Activated CD4-positive, CD25-positive, alpha-beta regulatory T cell treated with anti-CD3 and anti-CD28 coated beads, Interleukin-2, amount 50 U/mL, for 24 hours (primary cell): ENCODE data around the gene TMEM175.
"Not testable (repeated sequence)": the region's sequence is repeated elsewhere in the genome, so short reads cannot be mapped to it uniquely, and the experiment has no call there.

Experiments used
- ATAC-seq, 2 donors: fragments of 150-1000 bp; cut with Tn5 transposase; one replicate each; pipeline ENCODE4 v1.10.0; 2021; ENCODE audit warnings: mild to moderate bottlenecking in 1 of 2, moderate library complexity in 1 of 2

Gene TMEM175

DNA sequence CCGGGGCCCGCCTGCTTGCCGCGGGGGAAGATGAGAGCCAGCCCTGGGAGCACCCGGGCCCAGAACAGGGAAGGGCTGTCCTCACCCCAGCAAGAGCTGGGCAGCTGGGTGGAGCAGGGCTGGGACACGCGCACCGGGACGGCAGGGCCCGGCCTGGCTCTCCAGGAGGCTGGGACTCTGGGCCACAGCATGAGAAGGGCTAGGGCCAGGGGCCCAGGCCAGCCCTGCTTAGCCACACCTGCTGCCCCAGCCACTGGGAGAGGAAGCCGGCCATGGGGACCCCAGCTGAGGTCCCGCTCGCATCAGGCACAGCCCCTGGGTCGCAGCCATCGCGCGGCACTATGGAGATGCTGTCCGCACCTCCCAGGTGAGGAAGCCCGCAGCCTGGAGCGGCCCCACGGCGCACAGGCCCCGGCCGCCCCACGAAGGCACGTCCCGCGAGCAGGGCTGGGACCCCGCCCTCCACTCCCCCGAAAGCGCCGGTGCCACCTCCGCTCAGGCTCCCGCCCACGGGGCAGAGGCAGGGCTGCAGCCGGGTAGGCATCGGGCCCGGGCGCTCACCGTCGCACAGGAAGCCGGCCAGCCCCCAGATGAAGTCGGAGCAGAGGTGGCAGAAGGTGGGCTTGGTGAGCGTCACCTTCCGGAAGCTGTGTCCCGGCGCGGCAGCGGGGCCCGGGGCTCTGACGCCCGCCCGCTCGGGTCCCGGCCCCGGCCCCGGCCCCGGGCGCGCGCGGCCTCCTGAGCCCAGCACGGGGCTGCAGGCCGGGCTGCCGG, 40.6 kb downstream of the TMEM175 start:
- peak; percentile 51 to 57 for ATAC-seq

DNA sequence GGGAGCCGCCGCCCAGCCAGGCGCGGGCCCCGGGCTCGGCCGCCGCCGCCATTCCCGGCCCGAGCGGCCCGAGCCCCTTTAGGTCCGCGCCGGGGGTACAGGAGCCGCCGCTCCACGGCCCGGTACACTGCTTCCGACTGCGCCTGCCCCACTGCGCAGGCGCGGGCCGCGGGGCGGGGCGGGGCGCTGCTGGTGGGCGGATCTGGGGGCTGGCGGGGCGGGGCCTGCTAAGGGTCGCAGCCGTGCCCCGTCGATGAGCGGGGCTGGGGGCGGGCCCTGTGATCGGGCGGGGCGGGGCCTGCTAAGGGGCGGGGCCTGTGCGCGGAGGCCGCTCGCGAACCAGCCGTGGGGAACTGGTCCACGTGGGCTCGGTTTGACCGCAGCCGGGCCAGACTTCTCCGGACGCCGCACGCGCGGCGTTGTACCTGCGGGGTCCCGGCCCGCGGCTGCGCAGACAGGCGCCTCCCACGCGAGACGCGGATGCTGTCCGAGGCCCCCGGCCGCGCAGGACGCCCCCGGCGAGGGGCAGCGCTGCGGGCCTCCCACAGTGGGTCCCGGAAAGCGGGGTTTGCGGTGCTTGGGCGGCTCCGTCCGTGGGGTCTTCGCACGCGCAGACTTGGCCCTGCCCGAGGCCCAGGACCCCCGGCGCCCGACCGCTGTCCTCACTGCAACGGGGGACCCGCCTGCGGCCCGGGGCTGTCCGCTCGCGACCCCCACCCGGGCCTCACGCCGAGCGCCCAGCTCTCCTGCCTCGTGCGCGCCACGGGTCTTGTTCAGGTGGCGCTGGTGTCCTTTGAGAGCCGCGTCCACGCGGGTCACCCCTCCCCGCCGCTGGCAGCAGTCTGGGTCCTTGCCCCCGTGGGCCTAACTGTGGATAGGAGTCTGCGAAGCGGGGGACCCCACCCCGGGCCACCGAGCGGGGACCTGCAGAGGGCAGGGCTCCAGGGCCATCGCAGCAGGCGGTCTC, 41.5 kb downstream of the TMEM175 start, which contains the start of gene DGKQ:
DGKQ (minus strand) TSS at position 139 of the 967 bp plus-strand sequence; CDS start at position 52, 87 bp downstream.
- peak; percentile 90 to 94 for ATAC-seq

DNA sequence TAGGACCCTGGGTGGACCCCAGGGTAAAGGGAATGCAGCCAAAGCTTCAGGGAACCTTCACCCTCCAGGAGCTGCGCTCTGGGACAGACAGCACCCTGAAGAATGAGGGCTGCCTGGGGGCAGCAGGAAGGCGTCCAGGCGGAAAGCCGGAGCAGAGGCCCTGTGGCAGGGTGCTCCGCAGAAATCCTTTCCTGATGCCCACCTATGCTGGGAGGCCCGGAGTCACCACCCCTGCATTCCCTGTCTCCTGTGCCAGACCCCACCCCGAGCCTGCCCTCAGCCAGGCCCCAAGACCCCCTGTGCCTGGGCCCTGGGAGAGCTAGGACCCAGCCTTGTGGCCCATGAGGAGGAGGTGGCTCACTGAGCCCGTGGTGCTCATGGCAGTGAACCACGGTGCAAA, 42.4 kb downstream of the TMEM175 start:
- no peak for ATAC-seq

DNA sequence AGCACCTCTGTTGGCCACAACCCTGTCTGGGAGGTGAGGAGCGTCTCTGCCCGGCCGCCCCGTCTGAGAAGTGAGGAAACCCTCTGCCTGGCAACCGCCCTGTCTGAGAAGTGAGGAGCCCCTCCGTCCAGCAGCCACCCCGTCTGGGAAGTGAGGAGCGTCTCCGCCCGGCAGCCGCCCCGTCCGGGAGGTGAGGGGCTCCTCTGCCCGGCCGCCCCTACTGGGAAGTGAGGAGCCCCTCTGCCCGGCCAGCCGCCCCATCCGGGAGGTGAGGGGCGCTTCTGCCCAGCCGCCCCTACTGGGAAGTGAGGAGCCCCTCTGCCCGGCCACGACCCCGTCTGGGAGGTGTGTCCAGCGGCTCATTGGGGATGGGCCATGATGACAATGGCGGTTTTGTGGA, 43.8 kb downstream of the TMEM175 start:
- ATAC-seq = not testable (repeated sequence)

DNA sequence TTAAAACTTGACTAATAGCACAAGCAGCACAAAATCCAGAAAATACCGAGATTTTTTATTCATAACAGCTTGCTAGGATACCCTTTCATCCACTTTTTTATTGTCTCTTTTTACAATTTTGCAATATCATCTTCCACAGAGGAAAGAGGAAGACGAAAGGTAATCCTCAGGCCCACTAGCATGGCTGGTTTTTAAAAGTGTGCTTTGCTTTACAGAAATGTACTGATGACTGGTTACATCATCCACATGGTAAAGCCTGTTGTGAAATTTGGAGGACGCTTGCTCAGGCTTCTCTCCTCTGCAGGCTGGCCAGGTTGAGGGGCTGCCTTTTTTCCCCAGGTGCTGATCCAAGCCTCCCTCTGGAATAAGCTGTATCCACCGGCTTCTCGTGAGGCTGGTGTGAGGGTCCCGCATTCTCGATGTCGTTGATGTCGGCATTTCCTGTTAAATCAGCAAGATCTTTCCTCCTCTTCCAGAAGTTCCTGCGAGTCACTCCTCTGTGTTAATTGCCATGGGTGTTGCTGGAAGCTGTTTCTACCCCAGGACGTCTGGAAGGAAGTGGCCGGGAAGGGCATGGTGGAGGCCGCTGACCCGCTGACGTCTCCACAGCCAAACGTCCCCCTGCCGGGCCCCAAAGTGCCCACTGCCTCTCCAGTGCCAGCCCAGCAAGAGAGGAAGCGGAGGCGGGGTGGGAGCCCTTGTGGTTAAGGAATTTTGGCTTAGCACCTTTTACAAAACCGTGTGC, 46.9 kb downstream of the TMEM175 start:
- no peak for ATAC-seq

DNA sequence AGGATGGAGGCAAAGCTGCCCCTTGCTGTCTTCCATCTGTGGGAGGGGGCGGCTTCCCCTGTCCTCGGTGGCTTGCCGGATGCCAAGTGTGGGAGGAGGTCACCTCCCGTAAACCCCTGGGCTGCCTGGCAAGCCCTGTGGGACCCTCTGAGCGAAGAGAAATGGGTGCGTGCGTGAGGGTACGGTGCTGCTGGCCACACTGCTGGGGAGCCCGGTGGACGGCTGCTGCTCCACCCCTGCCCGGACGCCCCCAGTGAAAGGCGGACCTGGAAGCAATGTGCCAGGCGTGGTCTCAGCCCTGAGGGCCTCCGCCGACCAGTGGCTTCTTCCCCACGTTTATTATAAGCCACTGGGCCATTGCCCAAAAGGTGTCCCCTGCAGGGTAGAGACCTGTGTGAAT, 50.0 kb downstream of the TMEM175 start:
- ATAC-seq = no peak

DNA sequence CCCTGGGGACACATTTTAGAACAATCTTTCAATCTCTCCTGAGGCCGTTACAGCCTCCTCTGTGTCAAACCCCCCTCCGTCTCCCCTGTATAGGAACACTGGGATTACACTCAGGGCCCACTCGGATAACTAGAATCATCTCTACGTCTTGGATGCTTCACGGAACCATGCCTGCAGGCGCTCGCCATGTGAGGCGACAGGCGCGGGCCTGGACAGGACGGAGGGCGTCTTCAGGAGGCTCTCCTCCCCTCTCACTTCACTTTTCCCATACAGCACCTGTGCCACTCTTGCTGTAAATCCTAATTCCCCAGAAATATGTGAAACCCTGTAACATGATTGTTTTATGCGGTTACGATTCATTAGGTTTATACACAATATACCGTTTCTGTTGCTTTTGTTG, 50.6 kb downstream of the TMEM175 start:
- ATAC-seq = no peak

DNA sequence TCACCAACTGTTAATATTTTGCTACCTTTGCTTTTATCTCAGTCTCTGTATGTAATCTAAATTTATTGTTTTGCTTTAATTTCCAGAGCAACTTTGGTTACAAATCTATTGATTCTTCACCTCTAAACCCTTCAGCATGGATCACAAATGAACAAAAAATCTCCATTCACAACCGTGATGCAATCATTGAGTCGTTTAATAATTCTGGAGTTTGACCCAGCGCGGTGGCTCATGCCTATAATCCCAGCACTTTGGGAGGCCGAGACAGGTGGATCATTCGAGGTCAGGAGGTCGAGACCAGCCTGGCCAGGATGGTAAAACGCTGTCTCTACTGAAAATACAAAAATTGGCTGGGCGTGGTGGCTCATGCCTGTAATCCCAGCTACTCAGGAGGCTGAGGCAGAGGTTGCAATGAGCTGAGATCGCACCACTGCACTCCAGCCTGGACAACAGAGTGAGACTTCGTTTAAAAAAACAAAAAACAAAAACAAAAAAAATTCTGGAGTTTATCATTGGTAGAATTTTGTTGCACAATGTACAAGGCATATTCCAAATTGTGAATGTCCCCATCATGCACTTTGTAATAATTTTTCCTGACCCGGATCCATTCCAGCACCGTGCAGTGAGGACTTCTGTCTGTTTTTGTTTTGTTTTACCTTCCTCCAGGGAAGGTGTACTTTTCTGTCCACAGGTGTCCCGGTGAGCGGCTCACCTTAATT, 52.2 kb downstream of the TMEM175 start:
- no peak for ATAC-seq

DNA sequence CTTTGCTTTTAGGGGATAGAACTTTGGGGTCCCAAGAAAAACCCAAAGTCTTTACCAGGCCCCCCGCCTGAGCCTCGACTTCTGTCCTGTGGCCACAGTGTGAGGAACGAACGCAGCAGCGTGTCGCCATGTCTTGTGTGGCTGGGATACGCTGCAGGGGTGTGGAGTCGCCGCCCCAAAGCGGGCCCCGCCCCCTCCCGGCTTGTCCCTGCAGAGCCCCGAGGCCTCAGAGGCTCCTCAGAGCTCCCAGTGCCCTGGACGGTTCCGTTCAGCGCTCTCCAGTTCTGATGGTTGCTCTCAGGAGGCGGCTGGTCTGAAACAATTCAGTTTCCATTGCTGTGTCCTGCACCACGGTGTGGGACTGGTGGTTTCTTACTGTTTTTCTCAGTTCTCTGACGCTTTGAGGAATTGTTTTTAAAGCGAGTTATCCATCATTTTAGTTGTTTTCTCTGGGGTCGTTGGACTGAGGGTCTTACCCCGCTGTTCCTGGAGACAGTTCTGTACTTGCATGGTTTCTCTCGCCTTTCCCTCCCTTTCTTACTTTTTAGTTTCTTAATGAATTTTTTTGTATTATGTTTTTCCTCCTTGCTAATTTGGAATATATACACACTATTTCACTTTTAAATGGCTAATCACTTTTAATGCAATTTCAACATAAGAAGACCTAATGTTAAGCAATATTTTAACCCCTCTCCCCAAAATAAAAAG, 53.0 kb downstream of the TMEM175 start:
- ATAC-seq = peak; percentile 67 to 70

DNA sequence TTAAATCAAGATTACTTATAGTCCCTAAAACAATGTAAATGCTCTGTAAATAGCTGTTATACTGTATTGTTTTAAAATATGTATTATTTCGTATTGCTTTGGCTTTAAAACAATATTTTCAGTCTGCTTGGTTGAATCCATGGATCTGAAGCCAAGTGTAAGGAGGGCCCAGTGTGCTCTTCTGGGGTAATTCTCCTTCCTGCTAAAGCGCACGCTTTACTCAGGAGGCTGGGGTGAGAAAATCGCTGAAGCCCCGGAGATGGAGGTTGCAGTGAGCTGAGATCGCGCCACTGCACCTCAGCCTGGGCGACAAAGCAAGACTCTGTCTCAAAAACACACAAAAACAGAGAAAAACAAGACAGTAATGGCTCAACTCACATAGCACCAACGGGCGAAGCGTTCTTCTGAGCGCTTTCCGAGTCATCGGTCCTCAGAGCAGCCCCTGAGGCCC, 54.2 kb downstream of the TMEM175 start:
- peak; percentile 3 to 5 for ATAC-seq

DNA sequence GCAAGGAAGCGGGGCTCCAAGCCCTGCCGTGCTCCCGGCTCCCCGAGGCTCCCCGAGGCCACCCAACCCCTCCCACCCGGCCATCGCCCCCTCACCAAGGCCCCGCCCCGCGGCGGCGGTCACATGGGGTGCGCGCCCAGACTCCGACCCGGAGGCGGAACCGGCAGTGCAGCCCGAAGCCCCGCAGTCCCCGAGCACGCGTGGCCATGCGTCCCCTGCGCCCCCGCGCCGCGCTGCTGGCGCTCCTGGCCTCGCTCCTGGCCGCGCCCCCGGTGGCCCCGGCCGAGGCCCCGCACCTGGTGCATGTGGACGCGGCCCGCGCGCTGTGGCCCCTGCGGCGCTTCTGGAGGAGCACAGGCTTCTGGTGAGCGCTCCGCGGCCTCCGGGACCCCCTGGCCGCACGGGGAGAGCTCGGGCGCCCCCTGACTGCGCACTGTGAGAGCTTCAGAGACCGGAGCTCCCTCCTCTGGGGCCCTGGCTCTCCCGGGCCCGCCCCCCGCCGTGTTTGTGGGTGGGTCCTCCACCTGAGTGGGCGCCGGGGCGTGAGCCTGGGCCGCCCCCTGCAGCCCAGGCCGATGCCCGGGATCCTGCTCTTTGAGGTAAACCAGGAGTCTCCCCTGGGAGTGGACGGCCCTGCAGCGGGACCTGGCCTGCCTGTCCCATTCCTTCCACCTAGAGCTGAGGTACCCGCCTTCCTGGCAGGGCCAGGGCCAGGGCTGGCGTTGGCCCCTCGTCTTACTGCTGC, 54.8 kb downstream of the TMEM175 start, which contains the start of gene IDUA:
IDUA (plus strand) TSS at position 166 of the 745 bp plus-strand sequence; CDS start at position 207, 41 bp downstream.
- ATAC-seq = peak; percentile 85 to 89

DNA sequence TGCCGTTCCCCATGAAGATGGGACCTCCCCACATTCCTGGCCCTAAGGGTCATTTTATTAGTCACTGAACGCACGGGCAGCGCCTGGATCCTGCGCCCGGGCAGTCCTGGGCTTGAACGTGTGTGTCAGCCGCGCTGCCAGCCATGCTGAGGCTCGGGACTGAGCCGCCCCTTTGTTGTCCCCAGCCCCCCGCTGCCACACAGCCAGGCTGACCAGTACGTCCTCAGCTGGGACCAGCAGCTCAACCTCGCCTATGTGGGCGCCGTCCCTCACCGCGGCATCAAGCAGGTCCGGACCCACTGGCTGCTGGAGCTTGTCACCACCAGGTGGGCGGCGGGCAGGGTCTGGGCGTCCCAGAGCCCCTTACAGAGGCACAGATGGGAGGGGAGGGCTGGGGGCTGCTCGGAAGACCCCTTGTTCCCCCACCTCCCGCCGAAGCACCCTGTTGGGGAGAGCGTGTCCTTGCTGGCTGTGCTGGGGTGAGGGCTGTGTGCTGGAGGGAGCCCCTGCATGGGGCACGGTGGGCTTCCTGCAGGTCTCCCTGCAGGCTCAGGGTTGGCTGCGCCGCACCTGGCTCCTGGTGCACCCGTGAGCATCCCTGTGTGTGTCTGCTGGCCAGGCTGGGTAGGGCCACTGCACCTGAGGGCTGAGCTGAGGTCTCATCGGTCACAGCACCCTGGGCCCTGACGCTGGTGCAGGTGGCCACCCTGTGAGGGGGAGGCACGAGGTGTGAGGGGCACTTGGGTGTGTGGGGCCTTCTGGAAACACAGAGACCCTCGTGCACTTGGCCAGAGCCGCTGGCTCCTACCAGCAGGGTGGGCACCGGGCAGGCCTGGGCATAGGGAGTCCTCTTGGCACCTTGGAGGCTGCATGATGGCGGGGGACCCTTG, 55.6 kb downstream of the TMEM175 start:
- no peak for ATAC-seq

DNA sequence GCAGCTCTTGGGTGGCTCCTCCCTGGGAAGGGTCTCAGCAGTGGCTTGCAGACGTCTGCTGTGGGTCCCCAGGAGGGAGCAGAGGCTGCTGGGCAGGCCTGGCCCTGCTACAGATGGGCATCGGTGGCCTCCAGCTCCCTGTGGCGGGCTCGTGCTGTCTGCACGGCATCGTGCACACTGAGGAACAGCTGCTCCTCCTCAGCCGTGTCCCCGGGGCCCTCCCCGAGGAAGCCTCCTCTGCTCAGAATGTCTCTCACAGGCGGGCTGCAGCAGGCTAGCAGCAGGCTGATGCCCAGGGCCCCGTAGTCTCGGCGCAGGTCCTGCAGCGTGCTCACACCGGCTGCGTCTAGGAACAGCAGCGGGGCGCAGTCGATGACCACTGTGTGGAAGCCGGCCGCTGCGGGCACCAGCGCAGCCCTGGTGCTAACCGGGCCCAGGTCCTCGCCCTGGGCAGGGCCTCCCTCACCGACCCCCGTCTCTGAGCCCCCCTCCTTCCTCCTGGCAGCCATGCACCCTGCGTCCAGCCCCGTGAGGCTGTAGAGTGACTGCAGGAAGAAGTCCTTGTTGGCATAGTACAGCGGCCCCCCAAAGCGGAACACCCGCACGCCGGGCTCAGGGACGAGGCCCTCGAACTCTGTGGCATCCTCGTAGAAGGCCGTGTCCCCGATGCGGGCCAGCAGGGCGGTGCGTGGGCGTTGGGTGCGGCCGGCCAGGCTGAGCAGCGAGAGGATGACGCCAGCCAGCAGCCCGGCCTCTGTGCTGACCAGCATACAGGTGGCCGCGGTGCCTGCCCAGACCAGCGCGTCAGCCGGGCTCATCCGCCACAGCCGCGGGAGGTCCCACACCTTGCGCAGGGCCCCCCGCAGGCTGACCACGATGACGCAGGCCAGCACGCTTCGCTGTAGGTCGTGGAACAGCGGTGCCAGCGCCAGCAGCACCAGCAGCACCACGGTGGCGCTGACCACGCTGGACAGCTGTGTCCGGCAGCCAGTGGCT, 56.8 kb downstream of the TMEM175 start:
- ATAC-seq = no peak

DNA sequence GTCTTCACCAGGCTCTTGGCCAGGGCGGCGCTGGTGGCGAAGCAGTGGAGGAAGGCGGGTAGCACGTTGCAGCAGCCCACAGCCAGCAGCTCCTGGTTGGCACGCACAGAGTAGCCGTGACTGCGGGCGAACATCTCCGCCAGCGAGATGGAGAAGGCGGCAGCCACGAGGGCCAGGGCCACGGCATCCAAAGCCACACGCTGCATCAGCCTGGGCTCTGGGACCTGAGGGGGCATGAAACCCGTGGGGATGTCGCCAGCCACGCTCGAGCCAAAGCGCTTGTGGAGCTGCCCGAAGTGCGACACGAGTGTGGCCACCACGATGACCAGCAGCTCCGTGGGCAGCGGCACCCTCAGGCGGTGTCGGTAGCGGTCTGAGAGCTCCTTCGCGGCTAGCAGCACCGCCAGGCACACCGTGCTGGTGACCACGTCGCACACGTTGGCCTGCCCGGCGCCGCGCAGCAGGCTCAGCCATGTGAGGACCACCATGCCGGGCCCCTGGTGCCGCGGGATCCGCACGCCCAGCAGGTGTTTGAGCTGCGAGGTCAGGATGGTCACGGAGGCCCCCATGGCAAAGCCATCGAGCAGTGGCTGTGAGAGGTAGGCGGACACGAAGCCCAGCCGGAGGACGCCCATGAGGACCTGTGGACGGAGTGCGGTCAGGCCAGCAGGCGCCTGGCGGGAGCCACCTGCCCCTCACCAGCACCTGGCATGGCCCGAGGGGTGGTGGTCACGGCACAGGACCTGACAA, 57.6 kb downstream of the TMEM175 start:
- ATAC-seq = no peak

DNA sequence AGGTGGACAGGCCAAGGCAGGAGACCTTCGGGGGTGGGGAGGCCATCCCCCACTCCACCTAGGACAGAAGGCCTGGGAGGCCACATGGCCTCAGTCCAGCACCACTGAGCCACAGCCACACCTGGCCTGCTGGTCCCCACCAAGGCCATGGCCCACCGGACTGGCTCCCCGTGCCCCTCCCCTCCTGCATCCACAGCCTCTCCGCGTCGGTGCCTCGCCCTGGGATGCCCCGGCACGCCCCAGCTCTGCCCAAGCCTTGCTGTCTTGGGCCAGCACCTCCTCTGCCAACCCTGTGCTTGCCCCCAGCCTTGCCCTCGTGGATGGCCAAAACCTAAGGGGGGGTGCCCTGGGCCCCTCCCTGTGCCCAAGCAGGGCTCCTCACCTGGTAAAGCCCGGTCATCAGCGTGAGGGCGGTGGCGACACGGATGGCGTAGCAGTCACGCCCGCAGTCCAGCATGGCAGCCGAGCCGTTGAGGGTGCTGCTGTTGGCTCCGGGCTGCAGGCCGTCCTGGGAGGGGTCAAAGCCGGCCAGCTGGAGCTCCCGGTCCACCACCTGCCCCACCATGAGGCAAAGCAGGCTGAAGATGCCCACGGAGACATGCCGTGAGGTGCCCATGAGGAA, 58.6 kb downstream of the TMEM175 start:
- ATAC-seq = no peak

DNA sequence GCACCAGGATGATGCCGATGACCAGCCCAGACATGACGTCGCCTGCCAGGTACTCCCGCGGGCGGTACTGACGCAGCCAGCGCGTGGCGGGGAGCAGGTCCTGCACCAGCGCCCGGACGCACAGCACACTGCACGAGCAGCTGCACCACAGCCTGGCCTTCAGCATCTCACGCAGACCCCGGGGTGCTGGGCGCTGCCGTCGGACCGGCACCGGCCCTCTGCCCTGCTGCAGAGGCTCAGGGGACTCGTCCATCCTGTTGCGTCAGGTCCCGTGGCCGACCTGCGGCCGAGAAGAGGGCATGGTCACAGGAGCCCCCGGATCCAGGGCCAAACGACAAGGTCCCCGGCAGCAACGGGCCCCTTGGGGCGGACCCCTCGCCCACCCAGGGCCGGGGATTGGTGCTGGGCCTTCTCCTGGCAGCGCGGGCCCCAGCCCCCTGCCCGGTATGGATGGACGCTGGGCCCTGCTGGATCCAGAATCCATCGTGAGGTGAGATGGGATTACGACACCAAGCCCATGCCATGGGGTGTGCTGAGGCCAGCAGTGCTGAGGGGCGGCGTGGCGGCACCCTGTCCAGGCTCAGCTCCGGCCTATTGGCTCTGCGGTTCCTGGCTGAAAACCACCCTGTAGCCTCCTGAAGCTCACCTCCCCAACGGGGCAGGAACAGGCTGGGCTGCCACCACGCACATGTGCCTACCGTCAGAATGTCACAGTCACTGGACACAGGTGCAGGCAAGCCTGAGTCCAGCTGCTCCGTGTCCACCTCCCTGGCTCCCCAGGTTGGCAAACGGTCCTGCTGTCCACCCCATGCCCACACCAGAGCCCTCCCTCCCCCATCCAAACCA, 59.4 kb downstream of the TMEM175 start:
- ATAC-seq = no peak
